Eye (tissue), 1 donor: Measurements from ENCODE around the gene LYSMD2.

Source experiments
- DNase-seq: peaks from one replicate; pipeline ENCODE4 v3.0.0-alpha.2; 2015

Gene LYSMD2

GRCh38 chr15:51718746-51719145 is 18.7 kb downstream of the LYSMD2 start:
- DNase-seq = no peak

GRCh38 chr15:51718219-51718618 is 19.2 kb downstream of the LYSMD2 start:
- no peak for DNase-seq

- no peak for DNase-seq
Measured at GRCh38 chr15:51714911-51715310, 22.5 kb downstream of the LYSMD2 start.

- DNase-seq = no peak
Measured at GRCh38 chr15:51714162-51714561, 23.3 kb downstream of the LYSMD2 start.

- no peak for DNase-seq
Measured at GRCh38 chr15:51709031-51709430, 28.4 kb downstream of the LYSMD2 start.

GRCh38 chr15:51708013-51708412 is 29.4 kb downstream of the LYSMD2 start:
- peak; percentile 36 for DNase-seq

- no peak for DNase-seq
Measured at GRCh38 chr15:51706926-51707608, 30.4 kb downstream of the LYSMD2 start.

- DNase-seq = peak; percentile 34
Measured at GRCh38 chr15:51706291-51706690, 31.2 kb downstream of the LYSMD2 start.

- DNase-seq = no peak
Measured at GRCh38 chr15:51702710-51703109, 34.7 kb downstream of the LYSMD2 start.

- DNase-seq = no peak
Measured at GRCh38 chr15:51699373-51699772, 38.1 kb downstream of the LYSMD2 start.

- DNase-seq = no peak
Measured at GRCh38 chr15:51697163-51697562, 40.3 kb downstream of the LYSMD2 start.

- no peak for DNase-seq
Measured at GRCh38 chr15:51696566-51696965, 40.9 kb downstream of the LYSMD2 start.

- no peak for DNase-seq
Measured at GRCh38 chr15:51692154-51692553, 45.3 kb downstream of the LYSMD2 start.

GRCh38 chr15:51688863-51689262 is 48.6 kb downstream of the LYSMD2 start:
- no peak for DNase-seq

GRCh38 chr15:51687565-51687964 is 49.9 kb downstream of the LYSMD2 start:
- DNase-seq = no peak

- peak; percentile 94 for DNase-seq
Measured at GRCh38 chr15:51681303-51681963, 56.0 kb downstream of the LYSMD2 start, which contains the start of gene SCG3. SCG3 (plus strand) TSS chr15:51681503; CDS start chr15:51681756, 253 bp downstream.

GRCh38 chr15:51680321-51680720 is 57.1 kb downstream of the LYSMD2 start:
- no peak for DNase-seq

- DNase-seq = no peak
Measured at GRCh38 chr15:51678096-51678495, 59.4 kb downstream of the LYSMD2 start.

GRCh38 chr15:51677452-51677851 is 60.0 kb downstream of the LYSMD2 start:
- no peak for DNase-seq

- no peak for DNase-seq
Measured at GRCh38 chr15:51677021-51677420, 60.4 kb downstream of the LYSMD2 start.

GRCh38 chr15:51675234-51675633 is 62.2 kb downstream of the LYSMD2 start:
- DNase-seq = no peak
